H1 (cell line): ENCODE results near the gene NR3C2. TPM values are rescaled to one million over a fixed set of nuclear protein-coding genes. Genes with fewer than 3 reads are reported as not detected.
A peak's percentile ranks its signal among the peaks of the same experiment; 100 is the strongest.

ENCODE experiments used
- CTCF ChIA-PET: fragments of 300-600 bp; sonication (Branson Sonifier 250); formaldehyde crosslinking; loops from one replicate; lab custom pipeline; 2021; ENCODE audit not compliant: partially characterized antibody; lab: Charles Lee
- POLR2A ChIA-PET: fragments of 300-600 bp; sonication (Branson Sonifier 250); formaldehyde crosslinking; loops from one replicate; lab custom pipeline; 2021; ENCODE audit warnings: inconsistent platforms; ENCODE audit not compliant: partially characterized antibody; lab: Charles Lee
- DNase-seq, 2 experiments: peaks; one replicate each; pipeline versions ENCODE4 v3.0.0 to v3.0.0-alpha.2; 2010 to 2022; ENCODE audit warnings: low spot score in 2 of 2, low read depth in 1 of 2, mixed read lengths in 1 of 2
- FAIRE-seq: peaks from 2 replicates; lab custom pipeline; 2011; peaks lifted over from hg19 to GRCh38; lab: Jason Lieb, UNC
- H2AFZ ChIP-seq: 2 replicates; pipeline ENCODE4 v1.8.1; 2012; ENCODE audit warnings: low read length, inconsistent platforms
- H2AK5ac ChIP-seq: 2 replicates; pipeline ENCODE4 v1.6.1; 2013; ENCODE audit warnings: low read depth, low read length
- H2BK120ac ChIP-seq: replicated peaks from 2 replicates; pipeline ENCODE3; 2013; ENCODE audit warnings: low read depth, low read length, inconsistent platforms
- H2BK12ac ChIP-seq: 2 replicates; pipeline ENCODE4 v1.6.1; 2013; ENCODE audit warnings: low read depth, low read length
- H2BK15ac ChIP-seq: 2 replicates; pipeline ENCODE4 v1.6.1; 2013; ENCODE audit warnings: low read length
- H2BK20ac ChIP-seq: 2 replicates; pipeline ENCODE4 v1.6.1; 2013; ENCODE audit warnings: low read length
- H2BK5ac ChIP-seq: 2 replicates; pipeline ENCODE4 v1.6.1; 2013; ENCODE audit warnings: low read depth, low read length
- H3K14ac ChIP-seq: 2 replicates; pipeline ENCODE4 v1.6.1; 2013; ENCODE audit warnings: inconsistent platforms; ENCODE audit not compliant: insufficient read length
- H3K18ac ChIP-seq: 2 replicates; pipeline ENCODE4 v1.6.1; 2013; ENCODE audit warnings: low read length; ENCODE audit errors: extremely low read depth
- H3K23ac ChIP-seq: 2 replicates; pipeline ENCODE4 v1.6.1; 2013; ENCODE audit warnings: inconsistent platforms; ENCODE audit not compliant: insufficient read length
- H3K23me2 ChIP-seq: 2 replicates; pipeline ENCODE4 v1.6.1; 2013; ENCODE audit warnings: low read depth, low read length
- H3K27ac ChIP-seq: 2 replicates; pipeline ENCODE4 v1.6.1; 2011; ENCODE audit warnings: low read depth, low read length, inconsistent platforms
- H3K27me3 ChIP-seq, 4 experiments: replicated peaks in 1 of 4; 1 replicate in 1 of 4; 2 replicates in 3 of 4; pipeline versions ENCODE4 v1.6.1 to v1.8.1; 2011 to 2013; ENCODE audit warnings: low read length in 3 of 4, mild to moderate bottlenecking in 3 of 4, inconsistent platforms in 2 of 4, mixed read lengths in 2 of 4, moderate library complexity in 1 of 4; ENCODE audit not compliant: control insufficient read depth in 3 of 4, insufficient read depth in 3 of 4; ENCODE audit errors: extremely low read depth in 1 of 4
- H3K36me3 ChIP-seq, 4 experiments: 2 replicates each; pipeline versions ENCODE4 v1.6.1 to v1.8.1; 2011 to 2013; ENCODE audit warnings: mild to moderate bottlenecking in 4 of 4, low read length in 3 of 4, moderate library complexity in 2 of 4, control low read depth in 1 of 4, inconsistent platforms in 1 of 4; ENCODE audit not compliant: insufficient read depth in 4 of 4, control insufficient read depth in 2 of 4
- H3K4ac ChIP-seq: replicated peaks from 2 replicates; pipeline ENCODE3; 2013; ENCODE audit warnings: low read length, low read depth, mixed read lengths, inconsistent platforms; ENCODE audit not compliant: insufficient read length
- H3K4me1 ChIP-seq, 4 experiments: replicated peaks in 1 of 4; 1 replicate in 1 of 4; 2 replicates in 3 of 4; pipeline versions ENCODE4 v1.6.1 to v1.8.1; 2011 to 2013; ENCODE audit warnings: low read length in 3 of 4, inconsistent platforms in 2 of 4, mixed read lengths in 1 of 4; ENCODE audit not compliant: insufficient read depth in 4 of 4, control insufficient read depth in 3 of 4
- H3K4me2 ChIP-seq, 2 experiments: 2 replicates each; pipeline versions ENCODE4 v1.6.1 to v1.8.1; 2011 to 2013; ENCODE audit warnings: low read depth in 2 of 2, low read length in 2 of 2, control low read depth in 1 of 2, inconsistent platforms in 1 of 2, mild to moderate bottlenecking in 1 of 2; ENCODE audit not compliant: insufficient read depth in 1 of 2
- H3K4me3 ChIP-seq, 4 experiments: fragments of 200-600, 300-600 bp in 1 of 4; sonication (generic), shearing (Covaris generic), sonication (Bioruptor Twin) in 1 of 4; 2 replicates each; pipeline versions ENCODE4 v1.5.1 to v1.8.1; 2011 to 2016; ENCODE audit warnings: low read length in 4 of 4, low read depth in 3 of 4, control low read depth in 2 of 4, inconsistent platforms in 2 of 4, mild to moderate bottlenecking in 2 of 4, mixed read lengths in 1 of 4, moderate library complexity in 1 of 4; ENCODE audit not compliant: insufficient read depth in 2 of 4; ENCODE audit errors: extremely low read depth in 1 of 4
- H3K56ac ChIP-seq: replicated peaks from 2 replicates; pipeline ENCODE3; 2013; ENCODE audit warnings: low read depth, mild to moderate bottlenecking, mixed read lengths, low read length, inconsistent platforms; ENCODE audit not compliant: insufficient read length
- H3K79me1 ChIP-seq: 2 replicates; pipeline ENCODE4 v1.6.1; 2013; ENCODE audit warnings: low read depth, low read length, control low read depth
- H3K79me2 ChIP-seq, 2 experiments: 2 replicates each; pipeline versions ENCODE4 v1.6.1 to v1.8.1; 2012 to 2013; ENCODE audit warnings: low read length in 2 of 2, mild to moderate bottlenecking in 2 of 2, inconsistent platforms in 1 of 2; ENCODE audit not compliant: insufficient read depth in 2 of 2, control insufficient read depth in 1 of 2
- H3K9ac ChIP-seq, 4 experiments: replicated peaks in 1 of 4; 1 replicate in 1 of 4; 2 replicates in 3 of 4; pipeline versions ENCODE4 v1.6.1 to v1.8.1; 2011 to 2013; ENCODE audit warnings: low read depth in 3 of 4, low read length in 3 of 4, control low read depth in 2 of 4, mild to moderate bottlenecking in 2 of 4, moderate library complexity in 2 of 4, inconsistent platforms in 1 of 4; ENCODE audit errors: extremely low read depth in 1 of 4
- H3K9me3 ChIP-seq, 2 experiments: 2 replicates each; pipeline versions ENCODE4 v1.6.1 to v1.8.1; 2012 to 2013; ENCODE audit warnings: mild to moderate bottlenecking in 2 of 2, moderate library complexity in 2 of 2, control low read depth in 1 of 2, inconsistent platforms in 1 of 2, low read depth in 1 of 2, low read length in 1 of 2, mixed read lengths in 1 of 2; ENCODE audit not compliant: insufficient read depth in 2 of 2
- H4K20me1 ChIP-seq, 2 experiments: replicated peaks in 1 of 2; 2 replicates each; pipeline versions ENCODE3 to v1.8.1; 2011 to 2013; ENCODE audit warnings: inconsistent platforms in 2 of 2, low read length in 2 of 2, mild to moderate bottlenecking in 1 of 2; ENCODE audit not compliant: insufficient read depth in 2 of 2, control insufficient read depth in 1 of 2
- H4K5ac ChIP-seq: 2 replicates; pipeline ENCODE4 v1.6.1; 2013; ENCODE audit warnings: low read length, low read depth, mixed read lengths, inconsistent platforms; ENCODE audit not compliant: insufficient read length
- H4K8ac ChIP-seq: 2 replicates; pipeline ENCODE4 v1.8.0; 2013; ENCODE audit warnings: mild to moderate bottlenecking, moderate library complexity, low read length, inconsistent platforms; ENCODE audit not compliant: insufficient read depth; ENCODE audit errors: extremely low read depth
- H4K91ac ChIP-seq: replicated peaks from 2 replicates; pipeline ENCODE3; 2013; ENCODE audit warnings: low read length, mixed read lengths, inconsistent platforms; ENCODE audit not compliant: insufficient read length
- ATF2 ChIP-seq: IDR thresholded peaks from 2 replicates; pipeline ENCODE4 v1.6.1; 2012; ENCODE audit warnings: low read length, inconsistent platforms
- BACH1 ChIP-seq: IDR thresholded peaks from 2 replicates; pipeline ENCODE4 v1.6.1; 2012; ENCODE audit warnings: low read length, improper control_type of control experiment
- BRCA1 ChIP-seq: IDR thresholded peaks from 2 replicates; pipeline ENCODE4 v1.6.1; 2012; ENCODE audit warnings: low read depth, low read length, improper control_type of control experiment
- CTBP2 ChIP-seq: IDR thresholded peaks from 2 replicates; pipeline ENCODE4 v1.7.0; 2011; ENCODE audit warnings: borderline replicate concordance, mild to moderate bottlenecking, moderate library complexity, mixed read lengths, low read length; ENCODE audit not compliant: insufficient read depth, insufficient read length
- EGR1 ChIP-seq: IDR thresholded peaks from 2 replicates; pipeline ENCODE4 v1.6.1; 2011; ENCODE audit warnings: low read depth, low read length, borderline replicate concordance
- JUN ChIP-seq: IDR thresholded peaks from 2 replicates; pipeline ENCODE4 v1.6.1; 2011; ENCODE audit warnings: low read depth, mild to moderate bottlenecking, improper control_type of control experiment, low read length
- MAFK ChIP-seq: IDR thresholded peaks from 2 replicates; pipeline ENCODE4 v1.6.1; 2012; ENCODE audit warnings: low read depth, mild to moderate bottlenecking, improper control_type of control experiment, low read length
- SIRT6 ChIP-seq: IDR thresholded peaks from one replicate; pipeline ENCODE4 v1.7.1; 2012; ENCODE audit warnings: low read length, inconsistent platforms
- SRF ChIP-seq: IDR thresholded peaks from 2 replicates; pipeline ENCODE4 v1.6.1; 2011; ENCODE audit warnings: mild to moderate bottlenecking, low read depth, low read length, moderate library complexity
- SUZ12 ChIP-seq: fragments of 200-600 bp; sonication (generic); IDR thresholded peaks from 2 replicates; pipeline ENCODE4 v1.6.1; 2012; ENCODE audit warnings: mild to moderate bottlenecking, inconsistent platforms, low read length, moderate library complexity, mixed read lengths
- TAF1 ChIP-seq: IDR thresholded peaks from 2 replicates; pipeline ENCODE4 v1.6.1; 2011; ENCODE audit warnings: mild to moderate bottlenecking, low read depth, low read length
- WGBS, 2 experiments: shearing (Covaris generic) in 1 of 2; methylation state at CpG; one replicate each; pipeline versions ENCODE4 v1.1.6 to v1.1.7; 2013 to 2015; ENCODE audit warnings: low lambda C conversion rate in 2 of 2, mixed read lengths in 2 of 2, inconsistent platforms in 1 of 2, low coverage in 1 of 2, missing lambda C conversion rate in 1 of 2; ENCODE audit not compliant: insufficient replicate concordance in 2 of 2, insufficient coverage in 1 of 2, insufficient read length in 1 of 2; ENCODE audit errors: extremely low coverage in 1 of 2, missing lambda C conversion rate in 1 of 2; 5-methylcytosine and 5-hydroxymethylcytosine counted together
- polyA plus RNA-seq, 7 experiments: library from polyadenylated mRNA; depleted of rRNA in 3 of 7; stranded (reverse) in 5 of 7; unstranded in 2 of 7; fragments of >200 nt in 5 of 7; fragments of 200-250 nt in 2 of 7; gene quantifications; 1 replicate in 5 of 7; 2 replicates in 1 of 7; 4 replicates in 1 of 7; pipeline versions ENCODE4 v1.2.1 to v1.2.3, GENCODE V29; 2011 to 2013; ENCODE audit warnings: missing spikeins in 2 of 7, mixed read lengths in 2 of 7
- total RNA-seq: library from RNA; stranded (reverse); fragmentation: NEBNext Ultra II Directional; extraction: Animal tissue kit (Norgen Biotek cat#: 25700); gene quantifications from 2 replicates; pipeline ENCODE4 v1.2.1, GENCODE V29; 2021

NR3C2 gene
- total and polyA plus RNA-seq, 2 of the 8 experiments (the other 6 are each of a cell fraction or from before 2014, with no cell fraction given), result 0.80 to 3.9 TPM

- H3K23me2 ChIP-seq, result no peaks in the 10 kb centered on the region
- H2BK5ac ChIP-seq, result no peak overlapping the region
- H3K4ac ChIP-seq, result no peak overlapping the region
- H3K27me3 ChIP-seq, result no peaks in the 10 kb centered on the region
- no peaks in the 10 kb centered on the region; a peak in 1 of 8 replicates for H3K36me3 ChIP-seq
- ChIA-PET POLR2A (no interaction called here), CTCF (interaction anchor here (0.7 to 2.1 kb wide), 6 partner anchors 13 to 144 kb away, joined by 3 to 8 read pairs (median 3); no protein-coding TSS in a partner anchor)
- no peak overlapping the region for H3K4me3 ChIP-seq
- no peak overlapping the region for H2BK12ac ChIP-seq
- H3K27ac ChIP-seq, result no peak overlapping the region
- no peak overlapping the region for H3K14ac ChIP-seq
- no peak overlapping the region for H2BK20ac ChIP-seq
- H2AFZ ChIP-seq, result no peak overlapping the region
- no peak overlapping the region for H3K18ac ChIP-seq
- H3K56ac ChIP-seq, result no peak overlapping the region
- no peak for DNase-seq
- H4K5ac ChIP-seq, result no peak overlapping the region
- H3K4me1 ChIP-seq, result peaks cover 0 to 3% (median 0%) of the 10 kb centered on the region in 4 experiments; a peak in 3 of 7 replicates
- 90% methylated on average over 9 of the region's 11 CpGs; no CpG with 5 or more reads in 1 of the 2 experiments for WGBS, 2 experiments
- H3K23ac ChIP-seq, result no peak overlapping the region
- H2AK5ac ChIP-seq, result 0 out of 2 replicates have a peak overlapping the region, but pooled peaks have one; percentile 82
- no peaks in the 10 kb centered on the region for H3K79me2 ChIP-seq
- no peak for FAIRE-seq
- H3K9ac ChIP-seq, result no peak overlapping the region
- H2BK120ac ChIP-seq, result no peak overlapping the region
- no peak overlapping the region for H4K91ac ChIP-seq
- no peaks in the 10 kb centered on the region; the same call in 1 of the 2 replicates for H3K79me1 ChIP-seq
- H2BK15ac ChIP-seq, result no peak overlapping the region
- peaks cover 4 to 8% of the 10 kb centered on the region in 2 experiments; a peak in 2 of 4 replicates for H3K9me3 ChIP-seq
- no peak overlapping the region for H4K8ac ChIP-seq
- H3K4me2 ChIP-seq, result no peak overlapping the region
- no peaks in the 10 kb centered on the region for H4K20me1 ChIP-seq
- TF ChIP-seq JUN, result no peak
- no peak for TF ChIP-seq BACH1
- TF ChIP-seq EGR1, result no peak
- no peak for TF ChIP-seq SUZ12
- TF ChIP-seq ATF2, result no peak
- no peak for TF ChIP-seq TAF1
- no peak for TF ChIP-seq SIRT6
- no peak for TF ChIP-seq SRF
- no peak for TF ChIP-seq BRCA1
- no peak for TF ChIP-seq MAFK
- no peak for TF ChIP-seq CTBP2
These were observed 372.9 kb downstream of the NR3C2 start for GRCh38 chr4:148069086-148069894.
